SK-N-SH (cell line): Measurements from ENCODE around the gene RUNDC3A. TPM values are rescaled to one million over a fixed set of nuclear protein-coding genes. Genes with fewer than 3 reads are reported as not detected.

ENCODE experiments used
- CTCF ChIA-PET: fragments of 300-600, 350-600 bp; formaldehyde crosslinking; extraction: SDS; loops from one replicate; lab custom pipeline; 2021; lab: Yijun Ruan, JAX
- POLR2A ChIA-PET: fragments of 350-600 bp; sonication (Branson Sonifier 250); formaldehyde crosslinking; extraction: SDS; loops from one replicate; lab custom pipeline; 2020; ENCODE audit warnings: antibody characterized with exemption, inconsistent platforms; lab: Yijun Ruan, JAX
- DNase-seq: peaks from one replicate; pipeline ENCODE4 v3.0.0; 2012
- H2AFZ ChIP-seq: fragments of 200-600 bp; sonication (generic); 2 replicates; pipeline ENCODE4 v1.8.1; 2016; ENCODE audit warnings: antibody characterized with exemption, mild to moderate bottlenecking, low read depth
- H3F3A ChIP-seq: fragments of 200-600 bp; sonication (generic); replicated peaks from 2 replicates; pipeline ENCODE3; 2016; ENCODE audit warnings: antibody characterized with exemption, mild to moderate bottlenecking; ENCODE audit not compliant: insufficient read depth
- H3K27ac ChIP-seq, 2 experiments: fragments of 200-500 bp in 1 of 2; fragments of 200-600 bp in 1 of 2; sonication (Bioruptor generic) in 1 of 2; sonication (generic), shearing (Covaris generic) in 1 of 2; 2 replicates each; pipeline versions ENCODE4 v1.5.1 to v1.6.1; 2014 to 2016; ENCODE audit warnings: low read depth in 2 of 2, inconsistent platforms in 1 of 2, low read length in 1 of 2, mild to moderate bottlenecking in 1 of 2, mixed read lengths in 1 of 2
- H3K27me3 ChIP-seq: fragments of 200-600 bp; sonication (generic), shearing (Covaris generic); 2 replicates; pipeline ENCODE4 v1.6.1; 2016; ENCODE audit warnings: mixed run types; ENCODE audit not compliant: insufficient read depth
- H3K36me3 ChIP-seq, 2 experiments: fragments of 200-500 bp in 1 of 2; fragments of 200-600 bp in 1 of 2; sonication (Bioruptor generic) in 1 of 2; sonication (generic) in 1 of 2; replicated peaks in 1 of 2; 2 replicates each; pipeline versions ENCODE3 to v1.5.1; 2014 to 2016; ENCODE audit warnings: low read length in 1 of 2, mild to moderate bottlenecking in 1 of 2; ENCODE audit not compliant: insufficient read depth in 2 of 2, control insufficient read depth in 1 of 2
- H3K4me1 ChIP-seq, 2 experiments: fragments of 200-500 bp in 1 of 2; fragments of 200-600 bp in 1 of 2; sonication (Bioruptor generic) in 1 of 2; sonication (generic), shearing (Covaris generic) in 1 of 2; 2 replicates each; pipeline versions ENCODE4 v1.5.1 to v1.6.1; 2014 to 2016; ENCODE audit warnings: low read depth in 1 of 2, low read length in 1 of 2, mixed run types in 1 of 2; ENCODE audit not compliant: insufficient read depth in 2 of 2, control insufficient read depth in 1 of 2
- H3K4me2 ChIP-seq: fragments of 200-600 bp; sonication (generic), shearing (Covaris generic); 2 replicates; pipeline ENCODE4 v1.6.1; 2017; ENCODE audit warnings: mixed run types
- H3K4me3 ChIP-seq, 2 experiments: fragments of 200-500 bp in 1 of 2; fragments of 200-600 bp in 1 of 2; sonication (Bioruptor generic) in 1 of 2; sonication (generic), shearing (Covaris generic) in 1 of 2; 2 replicates each; pipeline versions ENCODE4 v1.5.1 to v1.8.1; 2014 to 2016; ENCODE audit warnings: low read depth in 2 of 2, inconsistent platforms in 1 of 2, low read length in 1 of 2, mild to moderate bottlenecking in 1 of 2, mixed read lengths in 1 of 2, moderate library complexity in 1 of 2
- H3K79me2 ChIP-seq: fragments of 200-600 bp; sonication (generic); 2 replicates; pipeline ENCODE4 v1.8.1; 2017; ENCODE audit warnings: mild to moderate bottlenecking; ENCODE audit not compliant: insufficient read depth
- H3K9ac ChIP-seq: fragments of 200-600 bp; sonication (generic); 2 replicates; pipeline ENCODE4 v1.6.1; 2017; ENCODE audit warnings: mixed run types
- H3K9me2 ChIP-seq: fragments of 200-600 bp; sonication (generic); 2 replicates; pipeline ENCODE4 v1.6.1; 2017; ENCODE audit warnings: mixed run types
- H3K9me3 ChIP-seq: fragments of 200-600 bp; sonication (generic); 2 replicates; pipeline ENCODE4 v1.6.1; 2017; ENCODE audit warnings: mixed run types, mild to moderate bottlenecking, moderate library complexity
- H4K20me1 ChIP-seq: fragments of 200-600 bp; sonication (generic); 2 replicates; pipeline ENCODE4 v1.6.1; 2017; ENCODE audit warnings: mild to moderate bottlenecking, mixed run types; ENCODE audit not compliant: insufficient read depth
- CHD2 ChIP-seq: fragments of 150-350 bp; IDR thresholded peaks from 2 replicates; pipeline ENCODE4 v1.6.1; 2018; ENCODE audit warnings: low read length; ENCODE audit not compliant: partially characterized antibody
- ELF1 ChIP-seq: IDR thresholded peaks from 2 replicates; pipeline ENCODE4 v1.4.0; 2012
- EP300 ChIP-seq, 2 experiments: IDR thresholded peaks; 2 replicates each; pipeline versions ENCODE4 v1.4.0 to v1.6.1; 2012; ENCODE audit warnings: borderline replicate concordance in 1 of 2, low read depth in 1 of 2, low read length in 1 of 2
- EZH2phosphoT487 ChIP-seq: fragments of 200-600 bp; sonication (generic); IDR thresholded peaks from 2 replicates; pipeline ENCODE4 v1.6.1; 2017; ENCODE audit warnings: low read depth, mixed run types, mild to moderate bottlenecking, antibody characterized with exemption, moderate library complexity, borderline replicate concordance
- FOXJ3 ChIP-seq: sonication (generic); formaldehyde crosslinking; IDR thresholded peaks from 2 replicates; pipeline ENCODE4 v1.5.1; 2020; ENCODE audit warnings: mild to moderate bottlenecking, missing genetic modification reagents
- GABPA ChIP-seq: IDR thresholded peaks from 2 replicates; pipeline ENCODE4 v1.4.0; 2012; ENCODE audit warnings: low read depth, mild to moderate bottlenecking
- GATA2 ChIP-seq: sonication (generic); formaldehyde crosslinking; IDR thresholded peaks from 2 replicates; pipeline ENCODE4 v1.5.0; 2020; ENCODE audit warnings: mild to moderate bottlenecking, missing genetic modification reagents
- JUND ChIP-seq: IDR thresholded peaks from 2 replicates; pipeline ENCODE4 v1.4.0; 2012
- MXI1 ChIP-seq: IDR thresholded peaks from 2 replicates; pipeline ENCODE4 v1.6.1; 2012; ENCODE audit warnings: mild to moderate bottlenecking, low read depth, low read length, improper control_type of control experiment
- NRF1 ChIP-seq: IDR thresholded peaks from 2 replicates; pipeline ENCODE4 v1.6.1; 2012; ENCODE audit warnings: low read depth, mild to moderate bottlenecking, low read length
- PBX3 ChIP-seq: IDR thresholded peaks from 2 replicates; pipeline ENCODE4; 2012
- RAD21 ChIP-seq: IDR thresholded peaks from 2 replicates; pipeline ENCODE4 v1.6.1; 2012; ENCODE audit warnings: mild to moderate bottlenecking, low read length
- RFX5 ChIP-seq: IDR thresholded peaks from 2 replicates; pipeline ENCODE4 v1.6.1; 2012; ENCODE audit warnings: mild to moderate bottlenecking, improper control_type of control experiment, low read length
- RXRA ChIP-seq: IDR thresholded peaks from 2 replicates; pipeline ENCODE4 v1.4.0; 2012; ENCODE audit warnings: low read depth, mild to moderate bottlenecking, borderline replicate concordance
- SMC3 ChIP-seq: IDR thresholded peaks from 2 replicates; pipeline ENCODE4 v1.6.1; 2012; ENCODE audit warnings: low read depth, low read length, improper control_type of control experiment
- YY1 ChIP-seq: IDR thresholded peaks from 2 replicates; pipeline ENCODE4 v1.4.0; 2012; ENCODE audit warnings: low read depth, mild to moderate bottlenecking
- WGBS: methylation state at CpG from one replicate; pipeline ENCODE4 v1.1.6; 2017; ENCODE audit warnings: low lambda C conversion rate; 5-methylcytosine and 5-hydroxymethylcytosine counted together
- polyA plus RNA-seq, 3 experiments: library from polyadenylated mRNA; depleted of rRNA; stranded (reverse); fragments of >200 nt; gene quantifications; 2 replicates each; pipeline ENCODE4 v1.2.3, GENCODE V29; 2012
- TF ChIP-seq, protein P1 (sequence below): fragments of 150-350 bp; IDR thresholded peaks from 2 replicates; pipeline ENCODE4 v1.6.1; 2016; ENCODE audit warnings: mild to moderate bottlenecking, low read depth, low read length
- TF ChIP-seq, protein P2 (sequence below): IDR thresholded peaks from 2 replicates; pipeline ENCODE4 v1.4.0; 2012; ENCODE audit warnings: low read depth, borderline replicate concordance

The RUNDC3A gene
- polyA plus RNA-seq, 1 of the 3 experiments (the other 2 are of a cell fraction), result 8.9 TPM

GRCh38 chr17:44352828-44353671, 44.6 kb downstream of the RUNDC3A start:
- Histone ChIP-seq H3K79me2 (no peaks in the 10 kb centered on the region), H4K20me1 (peaks cover 7% of the 10 kb centered on the region; the same call in 1 of the 2 replicates), H3K27ac (no peak overlapping the region), H3K9me3 (no peaks in the 10 kb centered on the region), H3K4me3 (no peak overlapping the region), H3K4me2 (no peak overlapping the region), H3K27me3 (no peaks in the 10 kb centered on the region), H3K4me1 (no peaks in the 10 kb centered on the region; a peak in 1 of 4 replicates), H3K36me3 (peaks cover 0 to 35% of the 10 kb centered on the region in 2 experiments), H3K9me2 (no peaks in the 10 kb centered on the region), H2AFZ (no peak overlapping the region), H3F3A (no peaks in the 10 kb centered on the region), H3K9ac (no peak overlapping the region)
- DNase-seq, result no peak
- TF ChIP-seq SMC3, result no peak
- no peak for TF ChIP-seq CHD2
- TF ChIP-seq EP300 (IDR thresholded peaks at IDR 0.05; ENCODE audit: borderline replicate concordance in 1 of 2, low read depth in 1 of 2, low read length in 1 of 2), result no peak
- ChIA-PET CTCF (interaction anchor here (2.6 to 3.4 kb wide), 2 partner anchors 10 to 136 kb away, joined by 12 to 20 read pairs; partner anchors contain the start of gene FAM171A2), POLR2A (interaction anchor here (2.1 kb wide), 1 partner anchor 9 kb away, joined by 11 read pairs; the partner anchor contains the start of gene FAM171A2)
- 82% methylated on average over 16 of the region's 22 CpGs for WGBS

GRCh38 chr17:44353672-44354331, 45.4 kb downstream of the RUNDC3A start:
- TF ChIP-seq, protein P1, sequence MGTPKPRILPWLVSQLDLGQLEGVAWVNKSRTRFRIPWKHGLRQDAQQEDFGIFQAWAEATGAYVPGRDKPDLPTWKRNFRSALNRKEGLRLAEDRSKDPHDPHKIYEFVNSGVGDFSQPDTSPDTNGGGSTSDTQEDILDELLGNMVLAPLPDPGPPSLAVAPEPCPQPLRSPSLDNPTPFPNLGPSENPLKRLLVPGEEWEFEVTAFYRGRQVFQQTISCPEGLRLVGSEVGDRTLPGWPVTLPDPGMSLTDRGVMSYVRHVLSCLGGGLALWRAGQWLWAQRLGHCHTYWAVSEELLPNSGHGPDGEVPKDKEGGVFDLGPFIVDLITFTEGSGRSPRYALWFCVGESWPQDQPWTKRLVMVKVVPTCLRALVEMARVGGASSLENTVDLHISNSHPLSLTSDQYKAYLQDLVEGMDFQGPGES, result no peak
- TF ChIP-seq YY1 (no peak), FOXJ3 (CRISPR knock-in tag) (no peak), CHD2 (no peak), JUND (no peak), RFX5 (no peak), ELF1 (no peak), MXI1 (no peak), PBX3 (no peak), NRF1 (no peak), RAD21 (no peak), RXRA (no peak), EZH2phosphoT487 (no peak), GATA2 (CRISPR knock-in tag) (no peak), GABPA (no peak)
- TF ChIP-seq, protein P2, sequence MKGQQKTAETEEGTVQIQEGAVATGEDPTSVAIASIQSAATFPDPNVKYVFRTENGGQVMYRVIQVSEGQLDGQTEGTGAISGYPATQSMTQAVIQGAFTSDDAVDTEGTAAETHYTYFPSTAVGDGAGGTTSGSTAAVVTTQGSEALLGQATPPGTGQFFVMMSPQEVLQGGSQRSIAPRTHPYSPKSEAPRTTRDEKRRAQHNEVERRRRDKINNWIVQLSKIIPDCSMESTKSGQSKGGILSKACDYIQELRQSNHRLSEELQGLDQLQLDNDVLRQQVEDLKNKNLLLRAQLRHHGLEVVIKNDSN, result no peak

More at GRCh38 chr17:44353672-44354331, 45.4 kb downstream of the RUNDC3A start:
- Histone ChIP-seq H2AFZ (no peak overlapping the region), H3K4me2 (no peak overlapping the region), H3K36me3 (peaks cover 0 to 35% of the 10 kb centered on the region in 2 experiments), H3K9ac (no peak overlapping the region), H3K9me2 (no peaks in the 10 kb centered on the region), H3F3A (no peaks in the 10 kb centered on the region), H3K27ac (no peak overlapping the region), H4K20me1 (peaks cover 3% of the 10 kb centered on the region; the same call in 1 of the 2 replicates), H3K27me3 (no peaks in the 10 kb centered on the region), H3K4me1 (no peaks in the 10 kb centered on the region; a peak in 1 of 4 replicates), H3K79me2 (no peaks in the 10 kb centered on the region), H3K9me3 (no peaks in the 10 kb centered on the region), H3K4me3 (no peak overlapping the region)
- no peak for DNase-seq
- CTCF ChIA-PET, result interaction anchor here (1.5 to 2.6 kb wide), 2 partner anchors 9 kb away, joined by 3 to 12 read pairs; partner anchors contain the start of genes FAM171A2 and GRN
- POLR2A ChIA-PET, result no interaction called here
- 85% methylated on average over 71 of the region's 98 CpGs for WGBS
